HepG2 (cell line): ENCODE measurements around the gene KCNMA1. TPM values are rescaled to one million over a fixed set of nuclear protein-coding genes. Genes with fewer than 3 reads are reported as not detected.

Experiments used
- ATAC-seq: fragments of 200-7000 bp; cut with Tn5 transposase; 3 replicates; pipeline ENCODE4 v1.9.1; 2020; ENCODE audit warnings: mild to moderate bottlenecking, moderate library complexity
- BruUV-seq: library from RNA; stranded (reverse); fragments of 400-500 nt; replicated peaks from 2 replicates; lab custom pipeline; 2021; lab: Mats Ljungman, UMichigan
- CTCF ChIA-PET: fragments of 300-600 bp; formaldehyde crosslinking; extraction: SDS; loops from one replicate; lab custom pipeline; 2021; ENCODE audit warnings: low total read pairs, inconsistent platforms, low intra/inter-chr PET ratio; lab: Yijun Ruan, JAX
- POLR2A ChIA-PET: fragments of 350-600 bp; sonication (Branson Sonifier 250); formaldehyde crosslinking; loops from one replicate; lab custom pipeline; 2020; ENCODE audit warnings: antibody characterized with exemption, inconsistent platforms; lab: Yijun Ruan, JAX
- DNase-seq: peaks from one replicate; pipeline ENCODE4 v3.0.0-alpha.2; 2015; ENCODE audit warnings: low spot score
- FAIRE-seq: peaks from 3 replicates; lab custom pipeline; 2011; peaks lifted over from hg19 to GRCh38; lab: Jason Lieb, UNC
- H2AFZ ChIP-seq: one replicate; pipeline ENCODE4 v1.6.1; 2011; ENCODE audit warnings: low read length, inconsistent platforms
- H3K27ac ChIP-seq: fragments of 300-600 bp; 3 replicates; pipeline ENCODE4 v1.8.0; 2011; ENCODE audit warnings: mixed run types, mild to moderate bottlenecking, mixed read lengths, low read length, inconsistent platforms; ENCODE audit not compliant: insufficient read depth; ENCODE audit errors: extremely low read length
- H3K27me3 ChIP-seq, 2 experiments: fragments of 200-600 bp in 1 of 2; 2 replicates in 1 of 2; 3 replicates in 1 of 2; pipeline versions ENCODE4 v1.6.0 to v1.8.0; 2011; ENCODE audit warnings: low read length in 2 of 2, mild to moderate bottlenecking in 2 of 2, moderate library complexity in 2 of 2, inconsistent platforms in 1 of 2; ENCODE audit not compliant: insufficient read depth in 2 of 2, control insufficient read depth in 1 of 2
- H3K36me3 ChIP-seq, 2 experiments: fragments of 200-600 bp in 1 of 2; replicated peaks in 1 of 2; 2 replicates in 1 of 2; 3 replicates in 1 of 2; pipeline versions ENCODE4 v1.5.1 to v1.8.0; 2011; ENCODE audit warnings: low read length in 2 of 2, inconsistent platforms in 1 of 2; ENCODE audit not compliant: insufficient read depth in 2 of 2, control insufficient read depth in 1 of 2
- H3K4me1 ChIP-seq: 2 replicates; pipeline ENCODE4 v1.5.1; 2012; ENCODE audit warnings: low read length, inconsistent platforms; ENCODE audit not compliant: insufficient read depth
- H3K4me2 ChIP-seq: 2 replicates; pipeline ENCODE4 v1.6.0; 2011; ENCODE audit warnings: low read depth, low read length, inconsistent platforms
- H3K4me3 ChIP-seq, 3 experiments: fragments of 200-600 bp in 1 of 3; sonication (generic), shearing (Covaris generic) in 1 of 3; replicated peaks in 1 of 3; 2 replicates each; pipeline ENCODE4 v1.5.1; 2011 to 2016; ENCODE audit warnings: low read length in 3 of 3, inconsistent platforms in 2 of 3, low read depth in 2 of 3, mild to moderate bottlenecking in 2 of 3, control low read depth in 1 of 3, mixed read lengths in 1 of 3; ENCODE audit not compliant: insufficient read depth in 1 of 3
- H3K79me2 ChIP-seq: one replicate; pipeline ENCODE4 v1.6.1; 2011; ENCODE audit warnings: low read length, inconsistent platforms; ENCODE audit not compliant: insufficient read depth
- H3K9ac ChIP-seq: 2 replicates; pipeline ENCODE4 v1.6.0; 2011; ENCODE audit warnings: mild to moderate bottlenecking, low read depth, low read length, inconsistent platforms; ENCODE audit not compliant: insufficient read depth
- H3K9me3 ChIP-seq: 2 replicates; pipeline ENCODE4 v1.5.1; 2012; ENCODE audit warnings: mild to moderate bottlenecking, low read length
- H4K20me1 ChIP-seq: 2 replicates; pipeline ENCODE4 v1.6.0; 2011; ENCODE audit warnings: inconsistent platforms, mild to moderate bottlenecking, low read length, moderate library complexity; ENCODE audit not compliant: insufficient read depth
- ERF ChIP-seq: IDR thresholded peaks from 2 replicates; pipeline ENCODE4 v1.6.1; 2018; ENCODE audit warnings: missing biosample characterization, missing genetic modification reagents
- ETV6 ChIP-seq: sonication (generic); formaldehyde crosslinking; conservative IDR thresholded peaks from 2 replicates; pipeline ENCODE4 v1.4.0; 2020; ENCODE audit warnings: missing genetic modification reagents
- FOXA1 ChIP-seq, 2 experiments: fragments of 450-650 bp in 1 of 2; sonication (generic) in 1 of 2; formaldehyde crosslinking in 1 of 2; IDR thresholded peaks; 2 replicates each; pipeline versions ENCODE4 v1.4.0 to v1.6.1; 2016 to 2020; ENCODE audit warnings: missing genetic modification reagents in 1 of 2
- GABPA ChIP-seq, 2 experiments: IDR thresholded peaks; 2 replicates each; pipeline ENCODE4 v1.6.1; 2011 to 2016; ENCODE audit warnings: low read depth in 2 of 2, low read length in 1 of 2, missing biosample characterization in 1 of 2, missing genetic modification characterization in 1 of 2
- KAT8 ChIP-seq: IDR thresholded peaks from 2 replicates; pipeline ENCODE4 v1.6.1; 2016; ENCODE audit warnings: missing genetic modification reagents, missing compliant biosample characterization
- NCOA5 ChIP-seq: sonication (generic); formaldehyde crosslinking; IDR thresholded peaks from 2 replicates; pipeline ENCODE4 v1.4.0; 2020; ENCODE audit warnings: missing genetic modification reagents
- NFATC3 ChIP-seq: sonication (generic); formaldehyde crosslinking; IDR thresholded peaks from 2 replicates; pipeline ENCODE4 v1.5.1; 2020; ENCODE audit warnings: mild to moderate bottlenecking, missing genetic modification reagents
- ONECUT2 ChIP-seq: sonication (generic); formaldehyde crosslinking; IDR thresholded peaks from 2 replicates; pipeline ENCODE4 v1.4.0; 2020; ENCODE audit warnings: missing genetic modification reagents
- RORA ChIP-seq: sonication (generic); formaldehyde crosslinking; IDR thresholded peaks from 2 replicates; pipeline ENCODE4 v1.5.0; 2020; ENCODE audit warnings: mild to moderate bottlenecking, missing genetic modification reagents, moderate library complexity
- SNRNP70 ChIP-seq: fragments of 200-400 bp; formaldehyde crosslinking; IDR thresholded peaks from 2 replicates; pipeline ENCODE4 v1.6.1; 2017; ENCODE audit warnings: mild to moderate bottlenecking, low read depth, low read length, moderate library complexity
- ZKSCAN8 ChIP-seq: IDR thresholded peaks from 2 replicates; pipeline ENCODE4 v1.6.1; 2016; ENCODE audit warnings: borderline replicate concordance, missing genetic modification reagents, missing compliant biosample characterization
- ZNF431 ChIP-seq: sonication (generic); formaldehyde crosslinking; IDR thresholded peaks from 2 replicates; pipeline ENCODE4 v1.9.0; 2022; ENCODE audit warnings: missing genetic modification reagents, low read depth, mild to moderate bottlenecking, borderline replicate concordance
- ZNF530 ChIP-seq: sonication (generic); formaldehyde crosslinking; IDR thresholded peaks from 2 replicates; pipeline ENCODE4 v1.5.0; 2020; ENCODE audit warnings: low read depth, mild to moderate bottlenecking, missing genetic modification reagents
- ZNF607 ChIP-seq: sonication (generic); formaldehyde crosslinking; IDR thresholded peaks from 2 replicates; pipeline ENCODE4 v1.5.1; 2020; ENCODE audit warnings: missing genetic modification reagents, mild to moderate bottlenecking, borderline replicate concordance
- ZNF615 ChIP-seq: sonication (generic); formaldehyde crosslinking; IDR thresholded peaks from 2 replicates; pipeline ENCODE4 v1.5.0; 2020; ENCODE audit warnings: mild to moderate bottlenecking, missing genetic modification reagents, borderline replicate concordance
- ZNF768 ChIP-seq: sonication (generic); formaldehyde crosslinking; IDR thresholded peaks from 2 replicates; pipeline ENCODE4 v1.4.0; 2020; ENCODE audit warnings: missing genetic modification reagents
- WGBS: methylation state at CpG from one replicate; pipeline ENCODE4 v1.1.6; 2017; ENCODE audit warnings: low lambda C conversion rate; 5-methylcytosine and 5-hydroxymethylcytosine counted together
- in situ Hi-C: cut with HindIII; loops from 2 replicates; pipeline ENCODE4 v1.10.0; 2017; ENCODE audit warnings: low pct_unique_long_range_greater_than_20kb; ENCODE audit not compliant: extremely low pct_ligation_motif_present
- intact Hi-C: fragments of 100-400 bp; cut with micrococcal nuclease; formaldehyde crosslinking; loops from one replicate; pipeline ENCODE4 v1.10.0; 2022; ENCODE audit not compliant: unreplicated experiment
- polyA plus RNA-seq, 8 experiments: library from polyadenylated mRNA; depleted of rRNA in 3 of 8; stranded (reverse) in 7 of 8; unstranded in 1 of 8; fragments of >200 nt; fragmentation: Illumina TruSeq in 4 of 8; extraction: Trizol in 4 of 8; gene quantifications; 2 replicates each; pipeline versions ENCODE4 v1.2.1 to v1.2.3, GENCODE V29; 2011 to 2016; ENCODE audit warnings: low read depth in 4 of 8, missing spikeins in 1 of 8, mixed read lengths in 1 of 8; ENCODE audit not compliant: insufficient read depth in 1 of 8
- total RNA-seq, 5 experiments: library from RNA; depleted of rRNA; stranded (reverse); fragments of >200 nt; fragmentation: Illumina TruSeq; extraction: Trizol; gene quantifications; 2 replicates each; pipeline ENCODE4 v1.2.3, GENCODE V29; 2016; ENCODE audit warnings: low read depth in 1 of 5
- TF ChIP-seq, protein P1 (sequence below): sonication (generic); formaldehyde crosslinking; IDR thresholded peaks from 2 replicates; pipeline ENCODE4 v1.8.0; 2022; ENCODE audit warnings: mild to moderate bottlenecking, missing genetic modification reagents, moderate library complexity
- TF ChIP-seq, protein P2 (sequence below): sonication (generic); formaldehyde crosslinking; IDR thresholded peaks from 2 replicates; pipeline ENCODE4 v1.4.0; 2020; ENCODE audit warnings: missing genetic modification reagents
- TF ChIP-seq, protein P3 (sequence below): IDR thresholded peaks from 2 replicates; pipeline ENCODE4 v1.6.1; 2016; ENCODE audit warnings: low read depth

KCNMA1 gene
- total and polyA plus RNA-seq, 2 of the 13 experiments (the other 11 are each of a cell fraction or from before 2014, with no cell fraction given): 0.02 TPM; not detected in 1

DNA sequence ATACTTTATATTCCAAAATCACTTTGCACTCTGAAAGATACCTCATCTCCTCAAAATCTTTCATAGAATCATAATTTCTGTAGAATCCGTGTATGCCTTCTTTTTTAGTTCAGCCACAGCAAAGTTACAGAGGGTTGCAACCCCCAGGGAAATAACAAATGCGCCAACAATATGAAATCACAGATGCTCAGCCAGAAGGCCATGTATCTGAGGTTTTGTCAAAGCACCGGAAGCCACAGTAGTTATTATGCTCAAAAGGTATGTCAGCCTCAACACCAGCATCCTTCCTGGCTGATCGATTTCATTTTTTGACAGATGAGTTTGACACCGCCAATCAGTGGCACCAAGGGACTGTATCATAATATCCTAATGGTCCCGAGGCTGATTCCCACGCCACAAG, 204.1 kb downstream of the KCNMA1 start:
- no peak for ATAC-seq
- Histone ChIP-seq H4K20me1 (no peaks in the 10 kb centered on the region), H3K4me2 (no peak overlapping the region), H2AFZ (no peak overlapping the region), H3K36me3 (no peaks in the 10 kb centered on the region), H3K79me2 (no peaks in the 10 kb centered on the region), H3K4me3 (no peak overlapping the region), H3K4me1 (no peaks in the 10 kb centered on the region), H3K27me3 (0 out of 5 replicates have a peak, but pooled peaks cover 0 to 2% of the 10 kb centered on the region in 2 experiments), H3K9me3 (no peaks in the 10 kb centered on the region), H3K27ac (no peak overlapping the region), H3K9ac (no peak overlapping the region)
- in situ Hi-C loops (no loop called here), intact Hi-C loops (no loop called here)
- DNase-seq: no peak
- ChIA-PET POLR2A (no interaction called here), CTCF (no interaction called here)
- no peak for TF ChIP-seq RORA (CRISPR knock-in tag)
- no peak for TF ChIP-seq ZNF530 (CRISPR knock-in tag)
- TF ChIP-seq KAT8 (CRISPR knock-in tag): no peak
- TF ChIP-seq ZKSCAN8 (CRISPR knock-in tag): no peak
- TF ChIP-seq ONECUT2 (CRISPR knock-in tag): no peak
- no peak for TF ChIP-seq NFATC3 (CRISPR knock-in tag)
- TF ChIP-seq SNRNP70: no peak
- no peak for TF ChIP-seq FOXA1 (IDR thresholded peaks at IDR 0.05)
- no peak for TF ChIP-seq FOXA1 (CRISPR knock-in tag; IDR thresholded peaks at IDR 0.05)
- TF ChIP-seq, protein P1, sequence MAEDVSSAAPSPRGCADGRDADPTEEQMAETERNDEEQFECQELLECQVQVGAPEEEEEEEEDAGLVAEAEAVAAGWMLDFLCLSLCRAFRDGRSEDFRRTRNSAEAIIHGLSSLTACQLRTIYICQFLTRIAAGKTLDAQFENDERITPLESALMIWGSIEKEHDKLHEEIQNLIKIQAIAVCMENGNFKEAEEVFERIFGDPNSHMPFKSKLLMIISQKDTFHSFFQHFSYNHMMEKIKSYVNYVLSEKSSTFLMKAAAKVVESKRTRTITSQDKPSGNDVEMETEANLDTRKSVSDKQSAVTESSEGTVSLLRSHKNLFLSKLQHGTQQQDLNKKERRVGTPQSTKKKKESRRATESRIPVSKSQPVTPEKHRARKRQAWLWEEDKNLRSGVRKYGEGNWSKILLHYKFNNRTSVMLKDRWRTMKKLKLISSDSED (CRISPR knock-in tag): no peak
- TF ChIP-seq, protein P2, sequence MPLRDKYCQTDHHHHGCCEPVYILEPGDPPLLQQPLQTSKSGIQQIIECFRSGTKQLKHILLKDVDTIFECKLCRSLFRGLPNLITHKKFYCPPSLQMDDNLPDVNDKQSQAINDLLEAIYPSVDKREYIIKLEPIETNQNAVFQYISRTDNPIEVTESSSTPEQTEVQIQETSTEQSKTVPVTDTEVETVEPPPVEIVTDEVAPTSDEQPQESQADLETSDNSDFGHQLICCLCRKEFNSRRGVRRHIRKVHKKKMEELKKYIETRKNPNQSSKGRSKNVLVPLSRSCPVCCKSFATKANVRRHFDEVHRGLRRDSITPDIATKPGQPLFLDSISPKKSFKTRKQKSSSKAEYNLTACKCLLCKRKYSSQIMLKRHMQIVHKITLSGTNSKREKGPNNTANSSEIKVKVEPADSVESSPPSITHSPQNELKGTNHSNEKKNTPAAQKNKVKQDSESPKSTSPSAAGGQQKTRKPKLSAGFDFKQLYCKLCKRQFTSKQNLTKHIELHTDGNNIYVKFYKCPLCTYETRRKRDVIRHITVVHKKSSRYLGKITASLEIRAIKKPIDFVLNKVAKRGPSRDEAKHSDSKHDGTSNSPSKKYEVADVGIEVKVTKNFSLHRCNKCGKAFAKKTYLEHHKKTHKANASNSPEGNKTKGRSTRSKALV: no peak
- no peak for TF ChIP-seq GABPA (IDR thresholded peaks at IDR 0.05; ENCODE audit: low read depth, low read length)
- no peak for TF ChIP-seq GABPA (CRISPR knock-in tag; IDR thresholded peaks at IDR 0.05; ENCODE audit: low read depth)
- no peak for TF ChIP-seq ZNF615 (CRISPR knock-in tag)
- TF ChIP-seq ERF (CRISPR knock-in tag): no peak
- TF ChIP-seq NCOA5 (CRISPR knock-in tag): no peak
- no peak for TF ChIP-seq ZNF768
- TF ChIP-seq ZNF431 (CRISPR knock-in tag): no peak
- no peak for TF ChIP-seq ZNF607 (CRISPR knock-in tag)
- TF ChIP-seq ETV6: no peak
- TF ChIP-seq, protein P3, sequence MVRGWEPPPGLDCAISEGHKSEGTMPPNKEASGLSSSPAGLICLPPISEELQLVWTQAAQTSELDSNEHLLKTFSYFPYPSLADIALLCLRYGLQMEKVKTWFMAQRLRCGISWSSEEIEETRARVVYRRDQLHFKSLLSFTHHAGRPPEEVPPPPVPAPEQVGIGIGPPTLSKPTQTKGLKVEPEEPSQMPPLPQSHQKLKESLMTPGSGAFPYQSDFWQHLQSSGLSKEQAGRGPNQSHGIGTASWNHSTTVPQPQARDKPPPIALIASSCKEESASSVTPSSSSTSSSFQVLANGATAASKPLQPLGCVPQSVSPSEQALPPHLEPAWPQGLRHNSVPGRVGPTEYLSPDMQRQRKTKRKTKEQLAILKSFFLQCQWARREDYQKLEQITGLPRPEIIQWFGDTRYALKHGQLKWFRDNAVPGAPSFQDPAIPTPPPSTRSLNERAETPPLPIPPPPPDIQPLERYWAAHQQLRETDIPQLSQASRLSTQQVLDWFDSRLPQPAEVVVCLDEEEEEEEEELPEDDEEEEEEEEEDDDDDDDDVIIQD (CRISPR knock-in tag): no peak
- FAIRE-seq: no peak
- BruUV-seq: no TSS peak
- 50% methylated on average over 7 of the region's 7 CpGs for WGBS
